K562 (cell line): ENCODE measurements around the gene KCNJ9. TPM values are rescaled to one million over a fixed set of nuclear protein-coding genes. Genes with fewer than 3 reads are reported as not detected.

Experiments used
- CEBPZ ChIP-seq: fragments of 150-350 bp; IDR thresholded peaks from 2 replicates; pipeline ENCODE4 v1.6.1; 2014; ENCODE audit warnings: low read depth, mild to moderate bottlenecking, low read length, borderline replicate concordance
- CLOCK ChIP-seq: fragments of 250-450 bp; sonication (Bioruptor Pico); IDR thresholded peaks from 2 replicates; pipeline ENCODE4 v1.4.0; 2020; ENCODE audit warnings: mild to moderate bottlenecking, moderate library complexity, borderline replicate concordance
- DEAF1 ChIP-seq: fragments of 450-650 bp; formaldehyde crosslinking; IDR thresholded peaks from 2 replicates; pipeline ENCODE4 v1.4.0; 2020; ENCODE audit warnings: mild to moderate bottlenecking, moderate library complexity
- E2F4 ChIP-seq: sonication (generic); formaldehyde crosslinking; IDR thresholded peaks from 2 replicates; pipeline ENCODE4 v1.8.0; 2022; ENCODE audit warnings: mild to moderate bottlenecking, low read depth, missing genetic modification reagents
- ELK1 ChIP-seq: sonication (generic); formaldehyde crosslinking; IDR thresholded peaks from 2 replicates; pipeline ENCODE4 v1.8.1; 2022; ENCODE audit warnings: missing genetic modification reagents
- FOSL1 ChIP-seq: fragments of 200-800 bp; sonication (Bioruptor generic); conservative IDR thresholded peaks from 2 replicates; pipeline ENCODE4 v1.6.1; 2016; ENCODE audit warnings: missing genetic modification characterization, missing compliant biosample characterization
- FOXA1 ChIP-seq: fragments of 450-650 bp; IDR thresholded peaks from 2 replicates; pipeline ENCODE4 v1.6.1; 2016; ENCODE audit warnings: mild to moderate bottlenecking, borderline replicate concordance
- GATAD2A ChIP-seq: fragments of 450-650 bp; IDR thresholded peaks from 2 replicates; pipeline ENCODE4 v1.6.1; 2017
- POLR2G ChIP-seq: fragments of 200-400 bp; formaldehyde crosslinking; IDR thresholded peaks from 2 replicates; pipeline ENCODE4 v1.6.1; 2017; ENCODE audit warnings: low read depth, mild to moderate bottlenecking, antibody characterized with exemption, low read length, moderate library complexity
- PRPF4 ChIP-seq: fragments of 200-400 bp; formaldehyde crosslinking; IDR thresholded peaks from one replicate; pipeline ENCODE4 v1.6.1; 2017; ENCODE audit warnings: low read length, low read depth, mild to moderate bottlenecking; ENCODE audit not compliant: insufficient read depth, poor library complexity, severe bottlenecking
- SAP30 ChIP-seq: fragments of 200-600 bp; sonication (generic); IDR thresholded peaks from 2 replicates; pipeline ENCODE4 v1.6.1; 2012; ENCODE audit warnings: borderline replicate concordance, low read depth, mild to moderate bottlenecking, moderate library complexity, low read length, control low read depth, inconsistent platforms; ENCODE audit not compliant: insufficient read depth, poor library complexity, severe bottlenecking
- ZFP91 ChIP-seq: sonication (generic); formaldehyde crosslinking; IDR thresholded peaks from 2 replicates; pipeline ENCODE4 v1.8.0; 2022; ENCODE audit warnings: mild to moderate bottlenecking, missing genetic modification reagents
- ZNF668 ChIP-seq: fragments of 250-450 bp; sonication (Bioruptor Pico); IDR thresholded peaks from 2 replicates; pipeline ENCODE4 v1.8.0; 2022; ENCODE audit warnings: mild to moderate bottlenecking, inconsistent platforms
- ZNF766 ChIP-seq: fragments of 200-800 bp; sonication (Bioruptor generic); conservative IDR thresholded peaks from 2 replicates; pipeline ENCODE4 v1.6.1; 2016; ENCODE audit warnings: missing genetic modification characterization, missing compliant biosample characterization
- polyA plus RNA-seq, 8 experiments: library from polyadenylated mRNA; depleted of rRNA in 4 of 8; stranded (reverse) in 5 of 8; unstranded in 3 of 8; fragments of >200 nt; fragmentation: Nextera tagmentation in 2 of 8; fragmentation: Illumina TruSeq in 1 of 8; extraction: Ambion mirVana in 2 of 8; extraction: Trizol in 1 of 8; gene quantifications; 2 replicates each; pipeline versions ENCODE4 v1.2.1 to v1.2.3, GENCODE V29; 2011 to 2014; ENCODE audit warnings: inconsistent platforms in 1 of 8, missing spikeins in 1 of 8
- total RNA-seq, 7 experiments: library from RNA; depleted of rRNA in 6 of 7; stranded (reverse); fragments of >200 nt in 6 of 7; fragmentation: Illumina TruSeq in 2 of 7; extraction: Trizol in 2 of 7; gene quantifications; 2 replicates each; pipeline versions ENCODE4 v1.2.1 to v1.2.3, GENCODE V29; 2011 to 2021; ENCODE audit warnings: low replicate concordance in 1 of 7

Gene KCNJ9
- total and polyA plus RNA-seq, 9 of the 15 experiments (the other 6 are each of a cell fraction or from before 2014, with no cell fraction given) = not detected

- TF ChIP-seq SAP30 (no peak), ZNF668 (CRISPR knock-in tag) (no peak), FOXA1 (no peak), ELK1 (CRISPR knock-in tag) (no peak), PRPF4 (no peak), ZNF766 (CRISPR knock-in tag) (peak; percentile 97), DEAF1 (peak; percentile 66), CEBPZ (no peak), CLOCK (CRISPR knock-in tag) (no peak), POLR2G (no peak), GATAD2A (no peak), FOSL1 (peak; percentile 72), ZFP91 (CRISPR knock-in tag) (no peak), E2F4 (CRISPR knock-in tag) (no peak)
Observed at GRCh38 chr1:160046494-160047110, 34.7 kb upstream of the KCNJ9 start (continued).
